NCI-H510A (cell line): ENCODE results near the gene LVRN.
"Not testable (repeated sequence)": the region's sequence is repeated elsewhere in the genome, so short reads cannot be mapped to it uniquely, and the experiment has no call there.

Experiments used
- DNase-seq: peaks from one replicate; lab custom pipeline; 2025; lab: John Stamatoyannopoulos, UW

Gene LVRN, protein sequence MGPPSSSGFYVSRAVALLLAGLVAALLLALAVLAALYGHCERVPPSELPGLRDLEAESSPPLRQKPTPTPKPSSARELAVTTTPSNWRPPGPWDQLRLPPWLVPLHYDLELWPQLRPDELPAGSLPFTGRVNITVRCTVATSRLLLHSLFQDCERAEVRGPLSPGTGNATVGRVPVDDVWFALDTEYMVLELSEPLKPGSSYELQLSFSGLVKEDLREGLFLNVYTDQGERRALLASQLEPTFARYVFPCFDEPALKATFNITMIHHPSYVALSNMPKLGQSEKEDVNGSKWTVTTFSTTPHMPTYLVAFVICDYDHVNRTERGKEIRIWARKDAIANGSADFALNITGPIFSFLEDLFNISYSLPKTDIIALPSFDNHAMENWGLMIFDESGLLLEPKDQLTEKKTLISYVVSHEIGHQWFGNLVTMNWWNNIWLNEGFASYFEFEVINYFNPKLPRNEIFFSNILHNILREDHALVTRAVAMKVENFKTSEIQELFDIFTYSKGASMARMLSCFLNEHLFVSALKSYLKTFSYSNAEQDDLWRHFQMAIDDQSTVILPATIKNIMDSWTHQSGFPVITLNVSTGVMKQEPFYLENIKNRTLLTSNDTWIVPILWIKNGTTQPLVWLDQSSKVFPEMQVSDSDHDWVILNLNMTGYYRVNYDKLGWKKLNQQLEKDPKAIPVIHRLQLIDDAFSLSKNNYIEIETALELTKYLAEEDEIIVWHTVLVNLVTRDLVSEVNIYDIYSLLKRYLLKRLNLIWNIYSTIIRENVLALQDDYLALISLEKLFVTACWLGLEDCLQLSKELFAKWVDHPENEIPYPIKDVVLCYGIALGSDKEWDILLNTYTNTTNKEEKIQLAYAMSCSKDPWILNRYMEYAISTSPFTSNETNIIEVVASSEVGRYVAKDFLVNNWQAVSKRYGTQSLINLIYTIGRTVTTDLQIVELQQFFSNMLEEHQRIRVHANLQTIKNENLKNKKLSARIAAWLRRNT

DNA sequence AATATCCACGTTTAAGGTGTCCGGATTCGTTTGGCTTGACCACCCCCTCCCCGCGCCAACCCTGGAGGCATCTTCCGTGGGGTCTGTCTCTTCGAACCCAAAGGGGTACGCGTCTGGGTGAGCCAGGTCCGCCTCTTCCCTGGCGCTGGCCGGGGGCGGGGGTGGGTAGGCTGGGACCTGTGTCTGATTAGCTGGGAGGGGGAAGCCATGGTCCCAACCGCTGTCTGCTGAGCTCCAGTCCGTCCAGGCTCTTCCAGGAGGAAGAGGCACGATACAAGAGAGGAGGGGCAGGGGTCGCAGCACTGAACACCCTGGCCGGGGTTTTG, at the start of gene LVRN:
Gene LVRN, plus strand, starts transcription at position 237 of the 326 bp plus-strand sequence. CDS start 143 bp downstream, outside the sequence.
- no peak for DNase-seq

DNA sequence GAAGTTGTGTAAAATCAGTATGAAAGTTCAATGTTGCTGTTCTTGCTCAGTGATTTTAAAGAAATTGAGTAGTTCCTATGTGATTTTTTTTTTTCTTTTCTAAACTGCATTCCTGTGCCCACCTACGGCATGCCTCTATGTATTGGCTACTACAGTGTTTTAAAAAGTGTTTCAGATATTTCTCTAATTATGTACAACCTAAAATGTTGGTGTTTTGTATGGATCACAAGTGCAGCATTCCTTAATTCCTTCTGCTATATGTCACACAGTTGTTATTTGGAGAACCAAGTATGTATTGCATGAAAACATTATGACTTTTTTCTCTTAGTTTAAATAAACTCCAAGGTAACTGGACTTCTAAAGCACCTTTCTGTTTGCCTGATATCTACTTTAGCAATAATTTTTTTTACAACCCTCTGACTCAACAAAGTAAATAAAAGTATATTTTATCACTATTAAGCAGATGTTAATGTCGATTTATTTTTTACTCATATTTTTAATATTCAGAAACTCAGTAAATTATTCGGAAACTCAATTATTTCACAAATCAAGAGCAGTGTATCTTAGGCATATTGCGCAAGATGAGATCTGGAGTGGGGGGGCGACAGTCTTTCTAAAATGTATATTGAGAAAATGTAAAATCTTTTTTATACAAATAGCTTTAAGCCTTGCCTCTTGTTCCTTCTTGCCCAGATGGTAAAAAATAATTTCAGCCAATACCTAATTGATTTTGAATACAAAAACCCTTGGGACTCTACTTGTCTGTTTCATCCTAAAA, 48.5 kb upstream of the LVRN start:
- not testable (repeated sequence) for DNase-seq

DNA sequence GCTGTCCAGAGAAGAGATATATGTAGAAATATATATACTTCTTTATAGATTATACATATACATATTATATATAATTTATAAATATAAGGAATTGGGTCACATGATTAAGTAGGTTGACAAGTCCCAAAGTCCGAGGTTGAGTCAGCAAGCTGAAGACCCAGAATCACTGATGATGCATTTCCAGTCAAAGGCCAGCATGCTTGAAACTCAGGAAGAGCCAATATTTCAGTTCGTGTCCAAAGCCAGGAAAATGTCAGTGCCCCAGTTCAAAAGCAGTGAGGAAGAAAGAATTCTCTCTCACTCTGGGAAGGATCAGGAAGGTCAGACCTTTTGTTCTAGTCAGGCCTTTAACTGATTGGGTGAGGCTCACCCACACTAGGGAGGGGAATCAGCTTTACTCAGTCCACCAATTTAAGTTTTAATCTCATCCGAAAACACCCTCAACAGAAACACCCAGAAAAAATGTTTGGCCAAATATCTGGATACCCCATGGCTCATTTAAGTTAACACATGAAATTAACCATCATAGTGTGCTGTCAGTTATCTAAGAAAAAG, 42.0 kb upstream of the LVRN start:
- no peak for DNase-seq

DNA sequence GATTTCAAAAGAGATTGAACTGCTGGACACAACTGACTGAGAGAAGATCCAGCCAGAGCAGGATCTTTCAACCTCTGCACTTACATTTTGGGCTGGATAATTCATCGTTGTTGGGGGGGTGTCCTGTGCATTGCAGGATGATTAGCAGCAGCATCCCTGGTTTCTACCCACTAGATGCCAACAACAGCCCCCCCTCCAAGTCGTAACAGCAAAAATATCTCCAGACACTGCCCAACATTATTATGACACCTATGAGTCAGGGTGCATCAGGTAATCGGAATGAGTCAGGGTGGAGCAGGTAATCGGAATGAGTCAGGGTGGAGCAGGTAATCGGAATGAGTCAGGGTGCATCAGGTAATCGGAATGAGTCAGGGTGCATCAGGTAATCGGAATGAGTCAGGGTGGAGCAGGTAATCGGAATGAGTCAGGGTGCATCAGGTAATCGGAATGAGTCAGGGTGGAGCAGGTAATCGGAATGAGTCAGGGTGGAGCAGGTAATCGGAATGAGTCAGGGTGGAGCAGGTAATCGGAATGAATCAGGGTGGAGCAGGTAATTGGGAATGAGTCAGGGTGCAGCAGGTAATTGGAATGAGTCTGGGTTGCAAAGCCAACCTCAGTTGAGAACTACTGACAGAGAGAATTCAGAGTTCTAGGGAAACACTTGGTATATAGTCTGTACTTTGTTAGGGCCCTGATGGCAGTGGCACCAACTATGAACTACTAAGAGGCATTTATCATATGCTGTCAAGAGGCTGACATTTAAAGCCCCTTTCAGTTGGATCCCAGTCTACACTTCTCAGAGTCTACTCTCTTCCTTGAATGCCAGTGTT, 33.5 kb upstream of the LVRN start:
- not testable (repeated sequence) for DNase-seq

DNA sequence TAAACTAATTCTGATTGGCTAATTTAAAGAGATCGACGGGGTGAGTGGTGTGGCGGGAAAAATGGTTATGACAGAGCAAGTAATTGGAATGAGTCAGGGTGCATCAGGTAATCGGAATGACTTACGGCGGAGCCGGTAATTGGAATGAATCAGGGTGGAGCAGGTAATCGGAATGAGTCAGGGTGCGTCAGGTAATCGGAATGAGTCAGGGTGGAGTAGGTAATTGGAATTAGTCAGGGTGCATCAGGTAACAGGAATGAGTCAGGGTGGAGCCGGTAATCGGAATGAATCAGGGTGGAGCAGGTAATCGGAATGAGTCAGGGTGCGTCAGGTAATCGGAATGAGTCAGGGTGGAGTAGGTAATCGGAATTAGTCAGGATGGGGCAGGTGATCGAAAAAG, 32.1 kb upstream of the LVRN start:
- not testable (repeated sequence) for DNase-seq

DNA sequence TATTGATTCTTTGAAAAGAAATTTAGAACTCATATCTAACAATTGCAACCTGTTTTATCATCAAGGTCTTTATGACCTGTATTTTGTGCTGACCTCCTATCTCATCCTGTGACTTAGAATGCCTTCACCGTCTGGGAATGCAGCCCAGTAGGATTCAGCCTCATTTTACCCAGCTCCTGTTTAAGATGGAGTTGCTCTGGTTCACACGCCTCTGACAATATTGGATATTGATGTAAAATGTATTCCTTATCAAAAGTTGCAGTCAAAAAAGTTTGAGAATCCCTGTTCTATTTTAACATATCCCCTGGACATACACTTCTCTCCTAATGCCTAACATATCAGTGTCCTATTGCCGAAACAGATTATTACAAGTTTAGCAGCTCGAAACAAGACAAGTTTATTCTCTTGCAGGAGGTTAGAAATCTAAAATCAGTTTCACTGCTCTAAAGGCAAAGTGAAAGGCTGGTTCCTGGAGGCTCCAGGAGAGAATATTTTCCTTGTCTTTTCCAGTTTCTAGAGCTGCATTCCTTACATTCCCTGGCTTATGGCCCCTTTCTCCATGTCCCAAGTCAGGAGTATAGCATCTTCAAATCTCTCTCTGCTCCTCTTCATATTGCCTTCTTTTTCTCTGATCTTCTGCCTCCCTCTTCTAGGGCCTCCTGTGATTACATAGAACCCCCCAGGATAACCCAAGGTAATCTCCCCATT, 31.5 kb upstream of the LVRN start:
- no peak for DNase-seq

DNA sequence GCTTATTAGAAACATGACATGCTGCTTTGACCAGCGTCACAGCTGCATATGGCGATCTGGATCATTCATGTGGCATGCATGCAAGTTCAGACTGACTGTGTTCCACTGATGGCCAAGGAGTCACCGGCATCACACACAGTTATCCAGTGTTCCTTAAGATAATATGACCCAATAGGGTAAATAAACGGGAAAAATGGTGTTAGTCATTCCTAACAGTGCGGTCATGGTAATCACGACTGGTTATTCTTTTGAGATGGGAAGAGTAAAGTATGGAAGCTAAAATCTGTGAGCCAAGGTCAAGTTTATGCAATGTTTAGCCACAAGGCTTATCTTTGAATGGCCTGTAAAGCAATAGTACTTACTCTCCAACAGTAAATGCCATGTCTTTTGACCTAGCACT, 29.3 kb upstream of the LVRN start:
- DNase-seq: no peak

DNA sequence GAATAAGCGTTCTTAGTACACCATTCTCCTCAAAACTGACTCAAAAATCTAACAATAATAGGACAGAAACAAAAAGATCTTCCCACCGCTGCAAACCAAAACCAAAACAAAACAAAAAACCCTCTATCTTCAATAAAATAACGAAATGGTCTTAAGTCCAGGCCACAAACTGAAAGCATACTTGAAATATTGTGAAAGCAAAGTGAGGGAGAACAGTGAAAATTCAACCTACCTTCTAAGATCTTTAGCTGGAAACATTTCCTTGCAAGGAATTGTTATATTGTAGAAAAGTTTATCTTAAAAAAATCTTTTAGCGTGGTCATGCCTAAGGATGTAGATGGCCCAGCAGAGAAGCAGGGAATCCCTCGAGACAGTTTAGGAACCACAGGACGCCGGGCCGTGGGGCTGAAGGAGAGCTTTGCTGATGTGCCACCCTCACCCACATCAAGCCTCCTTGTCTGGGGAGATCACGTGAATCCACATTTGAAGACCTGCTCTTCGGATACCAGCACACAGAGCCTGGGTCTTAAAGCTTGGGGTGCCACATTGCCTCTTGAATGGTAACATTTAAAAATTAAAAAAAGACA, 27.8 kb upstream of the LVRN start:
- DNase-seq: no peak

DNA sequence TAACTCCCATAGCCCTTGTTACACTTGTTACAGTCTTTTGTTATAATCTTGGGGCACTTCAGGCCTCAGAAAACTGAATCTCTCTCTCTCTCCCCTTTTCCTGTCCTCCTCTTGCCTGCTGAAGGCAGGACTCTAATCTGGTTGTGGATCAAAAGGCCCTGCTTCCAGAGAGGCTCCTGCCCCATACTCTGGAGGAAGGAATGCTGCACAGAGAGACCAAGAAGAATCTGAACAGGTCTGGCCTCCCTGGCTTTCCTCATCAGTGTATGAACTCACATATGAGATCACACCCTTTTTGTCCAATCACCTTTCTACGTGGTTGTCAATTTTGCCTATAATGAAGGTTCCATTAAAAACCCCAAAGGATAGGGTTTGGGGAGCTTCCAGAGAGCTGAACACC, 26.2 kb upstream of the LVRN start:
- no peak for DNase-seq

DNA sequence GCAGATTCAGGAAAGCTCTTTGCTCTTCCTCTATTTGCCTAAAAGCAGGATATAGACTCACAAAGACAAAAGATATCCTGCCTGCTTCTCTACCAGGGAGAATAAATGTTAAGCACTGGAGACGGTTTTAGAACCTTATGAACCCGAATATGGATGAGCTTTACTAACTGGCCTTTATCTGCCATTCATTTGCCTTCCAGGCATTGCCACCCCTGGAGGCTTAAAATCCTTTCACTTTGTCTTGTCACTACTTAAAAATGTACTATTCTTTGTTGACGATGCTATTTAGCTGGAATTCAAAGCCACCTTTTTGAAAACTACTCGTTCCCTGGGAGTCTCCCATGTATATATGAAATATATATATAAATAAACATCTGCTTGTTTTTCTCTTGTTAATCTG, 23.2 kb upstream of the LVRN start:
- DNase-seq: no peak

DNA sequence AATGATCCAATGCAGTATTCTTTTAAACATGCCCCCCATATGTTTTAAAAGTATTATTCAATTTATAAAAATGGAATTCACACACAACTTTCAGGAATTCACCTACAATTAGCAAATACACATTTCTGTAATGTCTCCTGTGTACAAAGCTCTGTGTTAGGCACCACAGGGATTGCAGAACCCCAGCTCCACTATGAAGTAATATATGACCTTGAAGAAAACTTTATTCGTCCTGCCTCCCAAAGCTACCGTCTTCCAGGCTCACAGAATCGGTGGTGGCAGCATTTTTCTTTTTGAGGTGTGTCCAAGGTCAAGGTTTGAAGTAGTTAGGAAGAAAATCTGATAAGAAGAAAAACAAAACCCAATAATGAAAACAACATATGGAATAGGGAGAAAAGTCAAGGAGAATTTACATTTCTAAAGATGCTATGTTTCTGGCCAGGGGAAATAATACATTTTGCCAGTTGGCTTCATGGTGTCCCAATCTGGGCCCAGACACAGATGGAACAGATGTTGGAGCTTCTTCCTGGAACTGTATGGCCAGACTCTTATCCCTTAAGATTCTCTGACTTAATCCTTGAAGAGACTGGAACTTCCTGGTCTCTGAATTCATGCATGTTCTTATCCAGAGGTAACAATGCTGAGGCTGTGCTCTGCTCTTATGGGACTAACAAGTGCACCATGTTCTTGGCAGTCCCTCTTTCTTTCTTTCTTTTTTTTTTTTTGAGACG, 22.0 kb upstream of the LVRN start:
- no peak for DNase-seq

DNA sequence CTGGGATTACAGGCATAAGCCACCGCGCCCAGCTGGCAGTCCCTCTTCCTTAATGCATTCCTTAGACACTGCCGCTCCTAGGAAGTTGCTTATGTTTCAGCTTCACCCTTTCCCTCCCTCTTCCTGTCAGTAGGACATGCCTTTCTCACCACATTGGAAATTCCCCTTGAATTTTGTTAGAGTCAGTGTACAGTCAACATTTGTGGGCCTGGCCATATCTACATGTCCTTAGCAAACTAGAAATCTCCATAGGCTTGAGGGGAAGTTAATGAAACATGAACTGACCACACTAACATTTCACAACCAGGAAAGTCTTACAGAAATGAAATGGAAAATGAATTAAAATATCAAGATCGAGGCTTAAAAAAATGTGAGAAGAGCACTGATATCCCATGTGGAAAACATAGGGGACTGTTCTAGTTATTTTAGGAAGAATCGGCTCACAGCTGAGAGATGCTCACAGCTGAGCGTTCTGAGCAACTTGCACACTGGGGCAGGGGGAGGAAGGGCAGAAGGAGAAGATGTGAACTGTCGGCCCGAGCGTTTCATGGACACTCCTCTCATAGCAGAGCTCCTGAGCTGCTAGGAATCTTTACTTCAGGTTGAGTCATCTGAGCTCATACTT, 21.1 kb upstream of the LVRN start:
- DNase-seq: no peak

DNA sequence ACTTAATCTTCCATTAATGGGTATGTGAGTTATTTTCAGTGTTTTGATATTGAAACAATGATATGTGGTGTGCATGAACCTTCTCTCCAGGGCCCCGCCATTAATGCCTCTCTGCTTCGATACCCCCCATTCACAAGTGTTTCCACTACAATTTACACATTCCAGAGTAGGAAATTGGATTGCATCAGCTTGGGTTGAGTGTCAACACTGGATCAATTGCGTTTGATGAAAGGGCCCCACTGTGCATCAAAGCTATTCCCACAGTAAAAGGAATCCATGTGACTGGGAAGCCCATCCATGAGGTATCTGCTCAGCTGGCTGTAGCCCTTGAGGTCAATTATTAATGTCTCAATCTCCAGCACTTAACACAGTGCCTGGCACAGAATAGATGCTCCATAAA, 17.8 kb upstream of the LVRN start:
- DNase-seq: no peak

DNA sequence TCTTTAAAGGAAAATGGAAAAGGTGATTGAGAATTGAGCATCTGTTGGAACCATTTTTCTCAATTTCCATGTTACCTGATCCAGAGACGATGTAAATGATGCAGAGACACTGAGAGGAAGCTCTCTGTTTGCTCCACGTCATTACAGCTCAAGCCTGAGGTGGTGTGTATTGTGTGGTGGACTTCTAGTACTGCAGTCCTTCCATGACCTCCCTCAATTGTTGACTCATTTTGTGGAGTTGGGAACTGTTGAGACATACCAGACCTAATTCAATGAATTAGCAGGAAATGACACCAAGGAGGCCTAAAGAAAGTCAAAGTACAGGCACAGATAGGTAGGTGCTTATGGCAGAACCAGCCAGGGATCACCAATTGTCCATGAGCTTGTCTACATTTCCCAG, 15.6 kb upstream of the LVRN start:
- no peak for DNase-seq

DNA sequence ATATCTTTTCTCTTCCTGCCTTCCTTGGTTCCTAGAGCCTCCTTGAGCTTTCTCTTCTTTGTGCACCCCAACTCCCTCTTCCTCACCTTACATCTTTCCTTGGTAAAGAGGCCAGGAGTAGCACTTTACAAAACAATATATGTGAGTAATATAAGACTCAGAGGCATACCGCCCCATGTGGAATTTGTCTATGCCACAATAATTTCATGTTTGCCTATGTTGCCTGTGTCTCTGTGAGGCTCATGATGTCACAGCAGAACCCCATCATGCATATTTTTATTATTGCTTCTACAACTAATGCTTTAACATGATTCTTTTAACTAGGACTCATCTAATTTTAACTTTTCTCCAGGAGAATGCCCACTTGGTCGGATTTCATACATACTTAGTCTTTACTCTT, 15.0 kb upstream of the LVRN start:
- DNase-seq: no peak

DNA sequence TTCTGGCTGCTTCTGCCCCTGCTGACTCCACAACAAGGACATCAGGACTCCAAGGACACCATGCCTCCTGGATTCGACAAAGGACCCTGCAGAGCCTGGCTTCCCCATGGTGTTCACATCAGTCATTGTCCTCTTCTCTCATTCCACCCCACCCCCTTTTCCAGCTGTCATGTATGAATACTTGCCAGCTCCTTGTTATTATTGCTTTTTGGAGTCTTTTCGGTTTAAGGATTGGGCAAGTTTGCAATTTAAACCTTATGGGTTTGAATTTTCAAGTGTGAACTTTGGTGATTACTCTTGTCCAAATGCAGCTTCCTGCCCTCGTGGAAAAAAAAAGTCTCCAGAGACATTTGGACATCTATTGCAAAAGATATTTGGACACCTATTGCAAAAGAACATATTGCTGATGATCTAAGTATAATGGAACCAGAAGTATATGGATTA, 14.2 kb upstream of the LVRN start:
- DNase-seq: no peak

DNA sequence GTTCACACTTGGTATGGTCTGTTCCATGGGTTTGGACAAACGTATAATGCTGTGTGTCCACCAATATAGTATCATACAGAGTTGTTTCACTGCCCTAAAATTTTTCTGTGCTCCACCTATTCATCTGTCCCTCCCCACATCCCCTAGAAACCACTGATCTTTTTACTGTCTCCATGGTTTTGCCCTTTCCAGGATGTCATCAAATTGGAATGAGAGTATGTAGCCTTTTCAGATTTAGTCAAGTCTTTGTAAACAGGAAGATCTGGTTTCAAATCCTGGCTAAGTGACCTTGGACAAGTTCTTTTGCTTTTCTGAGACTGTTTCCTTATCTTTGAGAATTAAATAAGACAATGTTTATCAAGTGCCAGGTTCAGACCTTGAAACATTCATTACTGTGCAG, 13.2 kb upstream of the LVRN start:
- DNase-seq: no peak

DNA sequence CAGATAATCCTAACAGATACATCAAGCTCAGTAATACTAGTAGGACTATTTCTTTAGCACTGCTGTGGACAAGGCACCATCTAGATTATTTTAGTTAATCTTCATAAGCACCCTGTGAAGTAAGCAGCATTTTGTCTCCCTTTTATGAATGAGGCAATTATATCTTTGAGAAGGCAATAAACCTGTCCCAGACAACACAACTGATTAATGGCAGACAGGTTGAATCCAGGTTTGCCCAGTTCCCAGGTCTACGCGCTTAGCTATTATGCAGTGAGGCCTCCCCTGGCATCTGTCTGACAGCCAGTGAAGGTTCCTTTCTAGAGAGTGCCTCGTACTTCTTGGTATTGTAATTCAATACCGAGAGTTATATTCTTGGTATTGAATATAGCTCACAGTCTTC, 9.7 kb upstream of the LVRN start:
- DNase-seq: no peak

DNA sequence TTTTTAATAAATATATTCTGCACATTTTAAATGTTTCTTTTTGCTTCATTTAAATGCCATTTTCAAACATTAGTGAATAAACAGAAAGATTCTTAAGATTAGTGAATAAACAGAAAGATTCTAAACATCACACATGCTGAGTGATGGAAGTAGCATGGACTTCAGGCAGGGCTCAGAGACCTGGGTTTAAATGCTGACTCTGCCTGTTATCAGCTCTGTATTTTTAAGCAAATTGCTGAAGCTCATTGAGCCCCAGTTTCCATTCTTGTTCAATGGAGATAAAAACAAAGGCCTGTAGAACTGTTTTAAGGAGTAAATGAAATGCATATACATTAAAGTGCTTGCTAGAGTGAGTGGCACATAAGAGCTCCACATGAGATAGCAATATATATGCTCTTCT, 8.1 kb upstream of the LVRN start:
- no peak for DNase-seq
